Ramos (cell line): ENCODE data around the gene FOXL1.

Experiments
- in situ Hi-C: fragments of 300-500 bp; cut with MboI; formaldehyde crosslinking; loops from one replicate; pipeline ENCODE4 v1.14.3; 2022; ENCODE audit warnings: low sequenced_read_pairs; ENCODE audit not compliant: unreplicated experiment

The FOXL1 gene

DNA sequence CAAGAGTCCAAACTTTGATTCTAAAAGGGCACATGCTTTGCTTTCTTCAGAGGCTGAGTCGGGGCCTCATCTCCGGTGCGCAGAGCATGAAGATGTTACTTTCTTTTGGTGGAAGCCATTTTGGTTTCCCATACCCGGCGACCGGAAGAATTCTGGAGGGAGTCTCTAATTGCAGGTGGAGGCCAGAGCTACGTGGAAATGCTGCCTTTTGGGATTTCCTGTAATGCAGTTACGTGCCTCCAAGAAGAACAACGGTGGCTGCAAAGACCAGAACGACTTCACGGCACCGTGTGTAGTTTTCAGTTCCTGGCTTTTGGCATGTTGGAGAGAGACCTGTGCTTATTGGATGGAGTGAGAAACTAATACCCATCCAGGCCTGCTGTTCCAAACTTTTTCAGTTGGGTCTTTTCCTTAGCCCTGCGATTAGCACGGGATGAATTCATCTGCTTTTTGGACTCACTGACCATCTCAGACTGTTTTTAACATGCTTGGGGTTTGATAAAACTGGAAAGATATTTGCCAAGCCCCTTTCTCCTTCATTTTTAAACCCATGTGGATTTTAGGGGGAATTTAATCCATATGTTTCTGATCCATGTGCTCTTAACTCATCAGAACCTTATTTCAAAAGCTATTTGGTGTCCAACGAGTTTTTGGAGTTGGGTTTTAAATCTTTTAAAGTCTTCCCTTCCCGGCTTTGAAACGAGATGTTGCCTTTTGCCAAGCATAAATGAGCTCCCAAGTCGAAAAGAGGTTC lies 19.0 kb downstream of the FOXL1 start:
- in situ Hi-C loops, result no loop called here

DNA sequence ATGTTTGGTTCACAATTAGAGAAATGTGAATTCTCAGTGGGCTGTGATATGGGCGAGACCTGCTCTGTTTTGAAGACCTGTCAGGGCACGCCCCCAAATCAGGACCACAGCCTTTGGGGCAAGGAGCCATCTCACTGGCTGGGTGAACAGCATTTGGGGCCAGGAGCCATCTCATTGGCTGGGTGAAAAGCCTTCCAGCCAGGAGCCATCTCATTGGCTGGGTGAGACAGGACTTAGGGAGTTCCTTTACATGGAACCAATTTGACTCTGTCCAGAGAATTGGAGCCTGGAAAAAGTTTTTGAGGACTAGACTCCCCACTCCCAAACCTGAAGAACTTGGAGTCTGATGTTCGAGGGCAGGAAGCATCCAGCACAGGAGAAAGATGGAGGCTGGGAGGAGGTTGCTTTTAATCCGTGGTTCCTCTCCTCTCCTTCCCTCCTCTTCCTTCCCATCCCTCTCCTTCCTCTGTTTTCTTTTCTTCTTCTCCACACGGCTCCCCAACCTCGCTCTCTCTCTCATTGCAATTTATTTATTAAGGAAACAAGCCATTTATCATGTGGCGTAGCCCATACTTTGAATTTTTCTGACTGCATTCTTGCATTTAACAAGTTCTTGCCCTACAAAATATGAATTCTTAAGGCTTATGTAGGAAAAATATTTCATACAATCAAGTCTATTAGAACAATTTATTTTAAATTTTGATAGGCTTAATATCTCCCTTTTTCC lies 19.7 kb downstream of the FOXL1 start:
- in situ Hi-C loops, result no loop called here

DNA sequence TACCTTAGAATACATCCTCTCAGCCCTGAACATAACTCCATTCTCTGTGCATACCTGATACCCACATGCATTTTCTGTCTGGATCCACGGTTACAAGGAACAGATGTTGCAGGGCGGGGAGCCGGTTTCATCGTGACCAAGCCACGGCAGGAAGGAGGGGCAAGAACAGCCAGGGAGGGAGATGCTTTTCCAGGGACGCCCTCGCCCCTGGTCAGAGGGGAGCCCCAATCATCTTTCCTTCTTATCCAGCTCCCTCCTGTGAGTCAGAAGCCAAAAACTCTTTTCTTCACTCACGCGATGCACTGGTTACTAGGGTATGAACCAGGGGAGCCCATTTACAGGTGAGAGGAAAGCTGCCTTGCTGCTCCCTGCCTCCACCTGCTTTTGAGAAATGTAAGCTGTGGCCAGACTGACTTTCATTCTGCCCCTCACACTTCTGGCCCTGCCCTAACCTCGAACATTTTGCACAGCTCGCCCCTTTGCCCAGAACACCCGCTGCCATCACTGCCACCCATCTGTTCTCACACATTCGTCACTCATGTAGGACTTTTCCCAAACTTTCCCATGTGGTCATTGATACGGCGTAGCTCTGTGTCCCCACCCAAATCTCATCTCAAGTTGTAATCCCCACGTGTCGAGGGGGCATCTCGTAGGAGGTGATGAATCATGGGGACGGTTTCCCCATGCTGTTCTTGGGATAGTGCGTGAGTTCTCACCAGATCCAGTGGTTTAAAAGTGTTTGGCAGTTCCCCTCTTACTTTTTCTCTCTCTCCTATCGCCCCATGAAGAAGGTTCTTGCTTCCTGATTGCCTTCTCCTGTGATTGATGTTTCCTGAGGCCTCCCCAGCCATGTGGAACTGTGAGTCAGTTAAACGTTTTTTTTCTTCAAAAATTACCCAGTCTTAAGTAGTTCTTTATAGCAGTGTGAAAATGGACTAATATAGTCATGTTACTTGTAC lies 20.5 kb downstream of the FOXL1 start:
- in situ Hi-C loops, result no loop called here

DNA sequence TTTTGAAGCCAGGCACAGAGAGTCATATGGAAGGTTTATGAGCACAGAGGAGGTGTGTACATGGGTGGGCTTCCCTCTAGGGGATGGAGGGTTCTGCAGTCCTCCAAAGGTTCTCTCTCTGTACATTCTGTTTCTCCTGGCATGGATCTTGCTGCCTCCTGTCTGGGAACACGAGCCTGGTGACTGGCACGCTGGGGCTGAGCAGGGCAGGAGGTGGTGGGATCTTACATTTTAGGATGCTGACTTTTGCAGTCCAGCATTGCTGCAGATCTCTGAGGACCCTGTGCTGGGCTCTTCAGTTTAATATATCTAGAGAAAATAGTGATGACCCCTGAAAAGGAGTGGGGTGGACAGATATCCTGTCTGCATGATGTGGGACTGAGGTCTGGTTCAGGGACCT lies 23.0 kb downstream of the FOXL1 start:
- in situ Hi-C loops, result no loop called here

DNA sequence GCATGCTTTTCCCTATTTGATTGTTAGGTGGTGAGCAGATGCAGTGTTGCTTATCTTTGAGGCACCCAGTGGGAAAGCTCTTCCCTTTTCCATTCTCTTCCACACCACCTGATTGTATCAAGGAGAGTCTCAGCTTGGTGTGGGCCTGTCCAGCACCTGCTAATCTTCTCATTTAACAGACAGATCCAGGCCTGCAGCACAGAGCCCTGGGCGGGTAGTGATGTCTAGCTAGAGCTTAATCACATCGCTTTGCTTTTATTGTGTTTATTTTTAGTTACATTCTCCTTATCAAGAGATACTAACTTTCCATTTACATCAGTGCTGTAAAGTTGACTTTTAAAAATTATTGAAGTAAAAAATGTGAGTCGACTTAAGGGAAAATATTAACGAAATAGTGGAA lies 24.2 kb downstream of the FOXL1 start:
- in situ Hi-C loops, result no loop called here

DNA sequence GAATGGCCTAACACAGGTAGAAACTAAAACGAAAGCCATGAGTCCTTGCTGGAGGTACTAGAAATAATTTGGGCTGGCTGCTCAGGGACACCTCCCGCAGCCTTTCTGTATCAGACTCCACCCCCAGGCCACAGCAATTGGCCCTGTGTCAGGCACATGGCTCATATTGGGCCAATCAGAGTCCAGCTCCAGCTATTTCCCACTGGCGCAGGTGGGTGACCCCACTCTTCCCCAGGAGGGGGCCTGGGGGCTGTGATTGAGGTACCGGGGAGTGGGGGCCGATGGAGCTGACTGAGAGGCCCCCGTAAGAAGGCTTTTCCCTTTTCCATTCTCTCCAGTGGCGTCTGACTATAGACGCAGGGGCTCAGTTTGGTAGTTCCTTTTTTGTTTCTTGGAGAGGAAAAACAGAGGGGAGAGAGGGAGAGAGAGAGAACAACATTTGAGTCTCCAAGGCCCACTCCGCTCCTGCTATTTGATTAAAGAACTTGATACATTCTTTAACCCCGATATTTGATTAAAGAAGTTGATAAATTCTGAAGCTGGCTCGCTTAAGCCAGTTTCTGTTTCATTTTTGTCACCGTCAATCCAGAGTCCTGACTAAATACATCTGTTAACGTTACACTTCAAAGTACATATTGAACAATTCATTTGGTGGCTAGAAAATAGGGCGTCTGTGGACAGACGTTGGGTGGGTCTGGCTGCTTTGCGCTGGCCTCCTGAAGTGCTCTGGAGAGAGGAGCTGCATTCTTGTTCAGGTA lies 26.3 kb downstream of the FOXL1 start:
- in situ Hi-C loops, result no loop called here

DNA sequence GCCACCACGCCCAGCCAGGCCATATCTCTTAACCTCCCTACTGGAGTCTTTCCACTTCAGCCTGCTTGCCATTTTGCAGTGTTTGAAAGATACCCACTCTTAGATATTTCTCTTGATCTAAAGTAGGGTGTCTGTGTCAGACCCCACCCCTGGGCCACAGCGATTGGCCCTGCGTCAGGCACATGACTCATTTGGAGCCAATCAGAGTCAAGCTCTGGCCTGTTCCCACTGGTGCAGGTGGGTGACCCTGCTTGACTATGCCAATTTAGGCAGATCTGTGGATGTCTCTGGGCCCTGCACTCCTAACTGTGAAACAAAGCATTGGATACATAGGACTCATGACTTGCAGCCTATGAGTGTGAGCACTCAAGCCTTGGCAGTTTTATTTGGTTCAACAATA lies 27.6 kb downstream of the FOXL1 start:
- in situ Hi-C loops, result no loop called here

DNA sequence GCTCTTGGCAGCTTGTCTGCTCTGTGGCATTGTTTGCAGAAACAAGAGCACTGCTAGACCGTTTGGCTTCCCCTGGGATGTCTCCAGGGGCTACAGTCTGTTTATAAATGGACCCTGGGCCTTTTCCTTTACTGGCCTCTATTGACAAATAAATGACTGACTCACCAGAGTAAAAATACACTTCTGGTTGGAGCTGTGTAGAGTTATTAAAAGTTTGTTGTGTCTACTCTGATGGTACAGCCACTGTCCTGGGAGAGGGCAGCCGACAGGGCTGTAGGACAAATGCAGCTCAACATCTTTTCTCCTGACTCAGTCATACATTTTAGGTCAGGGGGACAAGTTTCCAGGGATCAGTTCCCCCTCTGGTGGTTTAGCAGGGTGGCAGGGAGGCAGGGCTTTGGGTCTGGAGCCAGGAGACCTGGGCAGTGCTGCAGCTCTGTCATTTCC lies 30.0 kb downstream of the FOXL1 start:
- in situ Hi-C loops, result no loop called here

DNA sequence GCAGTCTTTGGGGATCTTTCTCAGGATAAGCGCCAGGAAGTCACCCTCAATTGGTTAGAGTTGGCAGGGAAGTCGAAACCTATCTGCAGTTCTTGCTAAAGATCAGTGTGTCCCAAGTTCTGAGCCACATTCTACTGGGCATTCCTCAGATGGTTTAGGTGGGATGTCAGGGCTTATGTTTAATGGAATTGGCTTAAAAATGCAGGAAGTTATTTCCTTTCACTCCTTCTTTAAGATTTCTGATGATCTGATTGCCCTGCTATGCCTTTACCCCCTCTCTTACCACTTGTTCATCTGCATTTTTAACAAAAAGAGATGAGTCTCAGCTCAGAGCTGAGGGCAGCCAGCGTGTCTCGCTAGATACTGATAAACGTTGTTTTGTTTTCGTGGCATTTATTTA lies 30.8 kb downstream of the FOXL1 start:
- in situ Hi-C loops, result no loop called here

DNA sequence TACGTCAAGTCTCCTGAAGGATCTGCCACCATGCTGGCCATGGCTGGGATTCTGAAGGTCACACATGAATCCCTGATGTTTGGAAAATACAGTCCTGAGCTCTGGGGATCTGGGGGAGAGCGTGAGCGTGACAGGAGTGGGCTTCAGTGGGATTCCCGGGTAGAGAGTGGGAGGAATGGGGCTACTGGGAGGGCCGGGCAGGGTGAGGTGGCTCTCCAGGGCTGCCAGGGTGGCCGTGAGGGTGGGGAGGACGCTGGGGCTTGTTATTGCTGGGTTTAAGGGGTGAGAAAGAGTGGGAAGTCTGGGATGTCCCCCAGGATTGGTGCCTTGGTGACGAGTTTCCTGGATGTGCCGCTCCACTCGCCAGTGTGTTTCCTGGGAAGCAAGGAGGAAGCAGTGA lies 31.3 kb downstream of the FOXL1 start:
- in situ Hi-C loops, result no loop called here

DNA sequence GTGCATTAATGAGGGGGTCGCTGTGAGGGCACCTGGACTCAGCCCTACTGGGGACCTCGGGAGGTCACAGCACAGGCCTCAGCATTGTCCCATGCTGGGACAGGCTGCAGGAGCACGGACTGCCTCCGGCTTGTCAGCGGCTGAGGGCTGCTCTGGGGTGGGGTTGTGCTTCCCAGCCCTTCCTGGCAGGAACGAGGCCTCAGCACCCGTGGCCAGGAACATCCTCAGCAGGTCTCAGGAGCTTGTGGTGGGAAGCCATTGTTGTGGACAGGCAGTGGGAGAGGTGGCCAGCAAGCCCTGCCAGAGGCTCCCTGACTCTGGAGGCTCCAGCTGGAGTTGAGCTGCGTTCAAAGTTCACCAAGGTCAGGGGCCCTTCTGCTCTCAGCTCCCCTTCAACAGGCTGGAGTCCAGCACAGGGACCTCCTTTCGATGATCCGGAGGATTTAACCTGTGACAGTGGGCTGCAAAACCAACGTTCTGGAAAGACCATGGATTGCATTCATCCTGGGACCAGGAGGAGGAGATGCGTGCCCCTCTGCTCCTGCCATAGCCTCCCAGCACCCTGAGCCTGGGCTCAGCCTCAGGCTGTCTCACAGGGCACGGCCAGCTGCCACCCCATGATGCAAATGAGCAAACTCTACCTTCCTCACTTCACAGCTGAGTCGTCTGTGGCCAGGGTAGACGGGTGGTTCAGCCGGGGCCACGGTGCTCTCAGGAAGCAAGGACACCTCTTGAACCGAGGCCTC lies 32.6 kb downstream of the FOXL1 start:
- in situ Hi-C loops, result no loop called here

DNA sequence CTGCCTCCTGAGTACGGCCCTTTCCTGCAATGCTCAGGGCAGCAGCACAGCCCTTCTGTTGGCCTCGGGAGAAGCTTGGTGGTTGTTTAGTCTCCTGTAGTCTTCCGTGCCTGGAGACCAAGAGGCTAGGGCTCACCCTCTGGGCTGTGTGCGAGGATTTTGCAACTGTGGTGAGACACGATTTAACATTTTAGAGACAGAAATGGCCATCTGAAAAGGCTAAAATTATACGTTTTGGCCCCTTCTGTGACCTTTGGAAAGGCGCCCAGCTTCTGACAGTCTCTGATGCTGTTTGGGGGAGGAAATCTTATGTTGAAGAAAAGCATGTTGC lies 33.1 kb downstream of the FOXL1 start:
- in situ Hi-C loops, result no loop called here

DNA sequence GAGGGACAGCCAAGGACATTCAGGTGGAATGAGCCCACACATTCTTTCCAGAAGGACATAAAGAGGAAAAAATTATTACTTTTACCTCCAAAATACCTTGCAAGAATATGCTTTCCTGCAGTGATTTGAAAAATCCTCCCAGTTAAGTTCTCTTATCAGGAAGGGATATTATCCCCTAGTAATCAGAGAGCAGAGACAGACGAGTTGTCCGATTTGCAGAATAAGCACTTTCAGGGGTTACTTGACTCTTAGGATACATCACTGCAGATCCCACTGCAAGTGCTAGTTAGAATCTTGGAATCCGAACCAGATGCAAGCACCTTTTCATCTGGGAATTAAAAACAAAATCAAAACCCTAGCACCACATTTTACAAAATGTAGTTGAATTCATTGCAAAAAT lies 33.6 kb downstream of the FOXL1 start:
- in situ Hi-C loops, result no loop called here

DNA sequence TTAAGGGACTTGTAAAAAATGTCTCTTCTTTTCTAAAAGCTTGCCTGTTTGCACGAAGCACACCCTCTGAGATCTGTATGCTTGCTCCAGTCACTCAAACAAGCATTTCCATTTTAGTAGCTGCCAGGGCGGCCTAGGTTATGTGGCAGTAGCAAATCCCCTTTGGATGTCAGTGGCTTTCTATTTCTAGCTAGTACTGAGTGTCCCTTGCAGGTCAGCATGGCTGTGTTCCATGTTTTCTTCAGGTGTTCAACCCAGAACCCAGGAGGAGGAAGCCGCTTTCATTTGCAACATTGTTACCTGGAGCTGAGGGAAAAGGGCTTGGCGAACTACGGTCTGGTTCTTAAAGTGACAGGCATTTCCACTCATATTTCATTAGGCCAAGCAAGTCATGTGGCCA lies 36.4 kb downstream of the FOXL1 start:
- in situ Hi-C loops, result no loop called here

DNA sequence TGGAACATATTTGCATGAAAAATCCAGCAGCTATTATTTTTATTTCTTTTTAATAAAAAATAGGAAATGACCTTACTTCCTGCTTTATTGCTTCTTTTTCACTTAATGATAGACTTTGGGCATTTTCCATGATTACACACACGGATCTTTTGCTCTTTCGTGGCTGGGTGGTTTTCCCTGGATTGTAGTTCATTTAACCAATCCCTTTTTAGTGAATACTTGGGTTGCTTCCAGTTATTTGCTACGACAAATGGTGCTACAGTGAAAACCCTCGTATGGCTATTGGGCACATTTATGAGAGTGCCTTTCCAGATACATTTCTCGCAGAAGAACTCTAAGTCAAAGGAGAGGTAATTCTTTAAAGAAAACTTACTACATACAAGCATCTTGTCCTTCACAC lies 38.6 kb downstream of the FOXL1 start:
- in situ Hi-C loops, result no loop called here

DNA sequence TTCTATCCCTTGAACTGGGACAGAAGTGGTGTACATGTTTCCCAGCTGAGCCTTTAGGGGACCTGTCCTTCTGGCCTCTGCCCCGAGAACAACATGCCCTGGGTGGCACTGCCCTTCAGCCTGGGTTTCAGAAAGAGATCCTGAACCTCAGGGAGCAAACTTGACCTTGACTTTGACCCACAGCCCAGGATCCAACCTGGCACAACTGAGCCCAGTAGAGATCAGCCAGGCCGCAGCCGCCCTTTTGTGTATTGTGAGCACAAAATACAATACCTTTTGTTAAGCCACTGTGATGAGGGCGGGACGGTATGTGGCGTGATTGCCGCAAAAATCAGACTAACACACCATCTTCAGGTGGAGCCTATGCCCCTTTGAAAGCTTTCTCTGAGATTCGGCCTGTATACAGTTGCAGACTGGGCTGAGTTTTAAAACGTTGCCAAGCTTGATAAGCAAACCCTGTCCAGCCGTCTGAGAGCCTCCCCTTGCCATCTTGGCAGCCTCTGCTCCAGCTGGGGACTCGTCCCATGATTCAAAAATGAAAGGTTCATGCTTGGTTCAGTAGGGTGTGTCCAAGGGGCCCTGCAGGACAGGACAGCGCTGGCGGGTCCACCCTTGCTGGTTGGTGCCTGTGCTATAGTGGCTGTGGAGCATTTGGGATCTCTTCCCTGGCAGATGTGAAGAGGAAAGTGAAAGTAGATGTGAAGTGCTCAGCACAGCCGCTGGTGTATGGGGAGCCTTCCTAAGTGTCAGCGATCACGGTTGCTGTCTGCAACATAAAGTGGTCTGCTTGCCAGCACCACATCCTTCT lies 40.3 kb downstream of the FOXL1 start:
- in situ Hi-C loops, result no loop called here

DNA sequence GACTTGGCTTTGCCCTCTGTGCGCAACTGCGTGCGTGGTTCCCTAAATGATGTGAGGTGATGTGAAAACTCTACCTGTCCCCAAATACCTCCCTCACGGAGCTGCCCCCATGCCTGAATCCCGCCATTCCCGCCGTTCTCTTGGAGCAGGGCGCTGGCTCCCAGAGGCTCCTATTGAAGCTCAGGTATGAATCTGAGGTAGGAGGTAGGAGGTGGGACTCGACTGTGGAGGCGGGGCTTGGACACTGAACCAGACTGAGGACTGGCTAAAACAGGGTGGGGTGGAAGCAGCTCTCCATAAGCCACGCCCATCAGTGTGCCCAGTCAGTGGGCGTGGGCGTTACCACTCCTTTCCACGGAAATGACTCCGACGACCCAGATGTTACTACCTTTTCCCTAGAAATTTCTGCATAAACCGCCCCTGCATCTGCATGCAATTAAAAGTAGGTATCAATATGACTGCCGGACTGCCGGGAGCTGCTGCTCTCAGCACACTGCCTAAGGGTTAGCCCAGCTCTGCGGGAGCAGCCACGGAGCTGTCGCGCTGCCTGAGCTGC lies 41.0 kb downstream of the FOXL1 start:
- in situ Hi-C loops, result no loop called here

DNA sequence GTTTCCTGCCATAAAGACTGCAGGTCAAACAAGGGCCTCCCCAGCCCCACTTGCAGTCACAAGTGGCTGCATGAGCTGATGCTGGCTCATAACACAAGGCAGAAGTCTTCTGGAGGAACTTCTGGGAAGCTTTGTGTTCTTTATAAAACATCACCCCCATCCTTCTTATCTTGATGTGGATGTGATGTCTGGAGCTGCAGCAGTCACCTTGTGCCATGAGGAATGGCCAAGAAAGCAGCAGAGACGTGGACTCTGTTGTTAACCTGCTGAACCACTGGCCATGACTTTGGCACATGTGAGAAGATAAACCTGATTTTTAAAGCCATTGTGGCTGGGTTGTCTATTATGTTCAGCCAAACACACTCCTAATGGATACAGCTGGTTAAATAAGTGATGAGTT lies 41.8 kb downstream of the FOXL1 start:
- in situ Hi-C loops, result no loop called here
